Measurements from ENCODE around the gene LETM1. TPM values are rescaled to one million over a fixed set of nuclear protein-coding genes. Genes with fewer than 3 reads are reported as not detected.

LETM1 gene
- total RNA-seq, 1 donor, result 51.7 TPM

DNA sequence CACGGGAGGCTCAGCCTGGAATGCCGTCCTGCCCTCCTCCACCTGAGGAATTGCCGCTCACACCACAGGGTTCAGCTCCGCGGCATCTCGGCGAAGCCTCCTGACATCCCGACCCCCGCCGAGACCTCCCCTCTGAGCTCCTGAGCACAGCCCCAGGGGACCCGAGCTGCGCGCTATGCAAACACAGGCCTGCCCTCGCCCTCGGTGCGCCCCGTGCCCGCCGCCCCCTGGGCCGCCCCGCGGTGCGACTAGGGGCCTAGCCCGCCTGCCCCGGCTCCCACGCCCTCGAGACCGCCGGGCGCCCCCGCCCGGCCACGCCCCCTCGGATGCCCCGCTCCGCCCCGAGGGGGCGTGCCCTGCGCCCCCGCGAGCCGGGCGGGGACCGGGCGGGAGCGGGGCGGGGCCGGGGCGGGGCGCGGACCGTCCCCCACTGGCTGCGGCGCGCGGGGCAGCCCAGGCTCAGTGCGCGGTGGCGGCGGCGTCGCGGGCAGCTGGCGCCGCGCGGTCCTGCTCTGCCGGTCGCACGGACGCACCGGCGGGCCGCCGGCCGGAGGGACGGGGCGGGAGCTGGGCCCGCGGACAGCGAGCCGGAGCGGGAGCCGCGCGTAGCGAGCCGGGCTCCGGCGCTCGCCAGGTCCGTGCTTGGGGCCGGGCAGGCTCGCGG lies 63.0 kb downstream of the LETM1 start, which contains the start of gene FGFR3:
Gene FGFR3, plus strand, starts transcription at position 462 of the 664 bp plus-strand sequence. CDS start 642 bp downstream, outside the sequence.
- H3K4me3 ChIP-seq (ENCODE audit: low read depth, low read length), result peak within 1 kb of the TSS; percentile 48
- DNase-seq (ENCODE audit: low read depth), result no peak
- TF ChIP-seq CTCF (IDR thresholded peaks at IDR 0.05; ENCODE audit: insufficient read depth, low read length), result no peak

DNA sequence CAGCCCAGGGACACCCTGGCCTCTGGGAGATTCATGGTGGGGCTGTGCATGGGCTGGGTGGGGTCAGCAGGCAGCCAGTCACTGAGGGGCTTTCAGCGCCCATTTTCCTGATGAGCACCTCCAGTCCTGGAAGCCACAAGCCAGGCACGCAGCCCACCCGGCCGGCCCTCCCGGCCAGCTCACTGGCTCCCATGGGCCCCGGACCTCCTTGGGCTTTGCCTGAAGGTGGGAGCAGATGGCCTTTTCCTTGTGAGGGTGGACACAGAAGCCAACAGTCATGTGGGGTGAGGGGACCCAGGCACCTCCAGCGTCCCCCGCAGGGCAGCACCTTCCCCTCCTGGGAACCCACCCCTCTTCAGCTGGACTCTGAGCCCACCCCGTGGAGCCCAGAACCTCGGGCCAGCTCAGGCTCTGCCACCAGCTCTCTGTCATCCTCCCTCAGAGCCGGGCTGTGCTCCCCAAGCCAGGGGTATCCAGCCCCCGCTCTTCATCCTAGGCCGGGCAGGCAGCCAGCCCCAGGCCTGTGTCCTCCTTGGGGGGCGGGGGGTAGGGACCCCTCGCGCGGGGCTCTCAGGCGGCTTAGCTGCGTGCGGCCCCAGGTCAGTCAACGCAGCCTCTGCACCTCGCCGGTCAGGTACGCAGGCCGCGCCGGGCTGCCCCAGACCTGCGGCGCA lies 63.7 kb downstream of the LETM1 start:
- TF ChIP-seq CTCF (IDR thresholded peaks at IDR 0.05; ENCODE audit: insufficient read depth, low read length), result no peak
- DNase-seq (ENCODE audit: low read depth), result no peak

GRCh38 chr4:1790005-1790404 lies 66.0 kb downstream of the LETM1 start:
- TF ChIP-seq CTCF (IDR thresholded peaks at IDR 0.05; ENCODE audit: insufficient read depth, low read length), result no peak
- DNase-seq (ENCODE audit: low read depth), result no peak
- H3K4me3 ChIP-seq (ENCODE audit: low read depth, low read length), result no peak overlapping the region

More for the DNA sequence above, 63.7 kb downstream of the LETM1 start:
- no peak overlapping the region for H3K4me3 ChIP-seq (ENCODE audit: low read depth, low read length)

DNA sequence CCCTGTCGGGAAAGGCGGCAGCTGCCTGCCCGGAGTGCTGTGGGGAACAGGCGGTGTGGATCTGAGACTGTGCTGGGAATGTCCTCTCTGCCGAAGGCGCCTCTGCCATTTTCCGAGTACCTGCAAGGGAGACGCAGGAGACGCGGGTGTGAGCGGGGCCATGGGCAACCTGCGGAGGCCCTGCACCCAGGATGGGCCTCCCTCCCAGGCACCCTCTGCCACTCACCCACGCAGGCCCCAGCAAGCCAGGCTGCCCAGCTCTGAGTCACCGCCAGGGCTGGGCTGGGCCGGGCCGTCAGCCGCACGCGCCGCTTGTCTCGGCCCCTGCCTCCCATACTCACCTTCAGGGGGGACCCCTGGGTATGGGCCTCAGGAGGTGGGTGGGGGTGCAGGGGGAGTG lies 66.4 kb downstream of the LETM1 start:
- no peak for DNase-seq (ENCODE audit: low read depth)
- no peak overlapping the region for H3K4me3 ChIP-seq (ENCODE audit: low read depth, low read length)
- TF ChIP-seq CTCF (IDR thresholded peaks at IDR 0.05; ENCODE audit: insufficient read depth, low read length), result no peak

- TF ChIP-seq CTCF (IDR thresholded peaks at IDR 0.05; ENCODE audit: insufficient read depth, low read length), result no peak
- DNase-seq (ENCODE audit: low read depth), result no peak
- no peak overlapping the region for H3K4me3 ChIP-seq (ENCODE audit: low read depth, low read length)
These were observed 67.5 kb downstream of the LETM1 start for GRCh38 chr4:1788254-1788973.

DNA sequence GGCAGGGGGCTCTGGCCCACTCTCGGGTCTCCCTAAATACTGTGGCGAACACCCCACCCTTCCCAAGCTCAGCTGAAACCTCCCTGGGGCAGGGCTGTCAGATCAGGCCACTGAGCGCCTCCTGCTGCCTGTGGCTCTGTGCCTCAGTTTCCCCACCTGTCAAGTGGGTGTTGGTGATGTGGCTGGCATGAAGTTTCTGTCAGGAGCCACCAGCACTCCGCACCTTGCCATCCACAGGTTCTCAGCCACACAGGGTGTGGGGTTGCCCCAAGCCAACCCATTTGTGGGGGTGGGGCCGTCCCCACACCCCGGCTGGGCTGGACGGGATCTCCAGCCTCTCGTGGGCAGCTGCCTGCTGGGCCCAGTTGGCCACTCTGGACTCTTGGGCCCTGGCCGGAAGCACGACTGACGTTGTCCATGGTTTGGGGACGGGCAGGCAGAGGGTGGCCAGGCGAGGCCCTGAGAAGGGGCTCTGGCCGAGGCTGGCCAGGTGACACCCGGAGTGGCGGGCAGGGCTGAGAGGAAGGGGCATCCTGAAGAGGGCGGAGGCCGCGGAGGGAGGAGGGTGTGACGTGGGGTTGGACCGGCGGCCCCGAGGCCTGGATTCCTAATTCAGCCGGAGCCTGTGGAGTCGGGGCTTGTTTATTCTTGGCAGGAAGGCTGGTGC lies 68.4 kb downstream of the LETM1 start:
- no peak for TF ChIP-seq CTCF (IDR thresholded peaks at IDR 0.05; ENCODE audit: insufficient read depth, low read length)

More for the DNA sequence above, 68.4 kb downstream of the LETM1 start:
- H3K4me3 ChIP-seq (ENCODE audit: low read depth, low read length), result no peak overlapping the region
- no peak for DNase-seq (ENCODE audit: low read depth)

Measured in fibroblast of the aortic adventitia (primary cell).